ENCODE results near the gene SGIP1. TPM values are rescaled to one million over a fixed set of nuclear protein-coding genes. Genes with fewer than 3 reads are reported as not detected.

SGIP1 gene
- total and polyA plus RNA-seq, 2 of the 4 experiments (the other 2 are of a cell fraction), result 27.1 to 42.7 TPM

DNA sequence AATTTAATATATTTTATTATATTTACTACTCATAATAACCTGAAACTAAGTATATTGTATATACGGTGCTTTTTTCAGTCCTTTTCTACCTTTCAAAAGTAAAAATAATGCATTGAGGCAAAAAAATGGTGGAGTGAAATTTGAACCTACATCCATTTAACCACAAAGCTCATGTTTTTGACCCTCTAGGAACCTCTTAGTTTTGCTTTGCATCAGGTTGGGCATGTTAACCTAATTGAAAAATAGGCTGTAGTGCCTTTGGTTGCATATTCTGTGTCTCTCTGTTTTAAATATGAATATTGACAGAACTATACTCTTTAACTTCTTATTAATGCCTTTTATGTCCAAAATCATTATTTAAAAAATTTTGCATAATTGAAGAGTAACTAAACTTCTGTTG is 3.8 kb downstream of the SGIP1 start:
- H3K9me3 ChIP-seq (ENCODE audit: control insufficient read depth, insufficient read depth, low read length), result no peaks in the 10 kb centered on the region
- H3K27me3 ChIP-seq (ENCODE audit: control insufficient read depth, insufficient read depth, low read length), result no peaks in the 10 kb centered on the region
- no peak overlapping the region for H3K14ac ChIP-seq (replicated peaks; ENCODE audit: low read depth, low read length)
- H3K4me3 ChIP-seq (ENCODE audit: insufficient read depth, low read depth, low read length), result peak overlapping the region; percentile 25; the same call in 1 of the 2 replicates
- H4K5ac ChIP-seq (ENCODE audit: low read depth, low read length), result no peak overlapping the region
- H3K27ac ChIP-seq (ENCODE audit: insufficient read depth, low read length), result peak overlapping the region; percentile 35; the same call in 1 of the 2 replicates
- peak overlapping the region; percentile 96 for H2BK5ac ChIP-seq (ENCODE audit: low read depth, low read length, poor library complexity, severe bottlenecking)
- ATAC-seq (ENCODE audit: low read depth) (no peak), DNase-seq (no peak)
- ChIA-PET CTCF (interaction anchor here (1.1 kb wide), 1 partner anchor 116 kb away, joined by 3 read pairs; no protein-coding TSS in a partner anchor), POLR2A (ENCODE audit: unreplicated experiment) (interaction anchor here (1.0 kb wide), 1 partner anchor 47 kb away, joined by 3 read pairs; no protein-coding TSS in a partner anchor)
- H2AK9ac ChIP-seq (replicated peaks; ENCODE audit: low read depth, low read length, poor library complexity), result no peak overlapping the region
- no peak overlapping the region for H3K23ac ChIP-seq (ENCODE audit: low read depth, low read length)
- H4K8ac ChIP-seq (ENCODE audit: low read depth in 2 of 2, low read length in 2 of 2), result no peak overlapping the region; a peak in 1 of 4 replicates
- H3K4me1 ChIP-seq (ENCODE audit: control insufficient read depth, insufficient read depth, low read length), result peaks cover 17% of the 10 kb centered on the region
- in situ Hi-C loops (cut with MboI; ENCODE audit: low sequenced_read_pairs) (loop anchor here (25.0 kb wide), 1 partner anchor 400 kb away; no protein-coding TSS in a partner anchor), dilution Hi-C loops (cut with HindIII; ENCODE audit: low sequenced_read_pairs, unreplicated experiment) (no loop called here), intact Hi-C loops (cut with micrococcal nuclease) (no loop called here)
- H2AK5ac ChIP-seq (ENCODE audit: low read depth, low read length), result no peak overlapping the region
- H4K20me1 ChIP-seq (ENCODE audit: insufficient read depth, low read length), result peaks cover 19% of the 10 kb centered on the region; the same call in 1 of the 2 replicates
- no peak overlapping the region for H2AFZ ChIP-seq (replicated peaks; ENCODE audit: low read length, poor library complexity)
- H3K56ac ChIP-seq (ENCODE audit: extremely low read depth, insufficient read depth, low read length), result no peak overlapping the region
- H4K91ac ChIP-seq (ENCODE audit: insufficient read depth, low read depth, low read length), result no peak overlapping the region
- BruUV-seq (replicated peaks), result no TSS peak
- peaks cover 21% of the 10 kb centered on the region for H3K36me3 ChIP-seq (ENCODE audit: control insufficient read depth, insufficient read depth, low read length)
- no peak overlapping the region for H2BK20ac ChIP-seq (ENCODE audit: low read depth, low read length)
- peaks cover 13% of the 10 kb centered on the region for H3K9me1 ChIP-seq (ENCODE audit: insufficient read depth, low read length)
- TF ChIP-seq CTCF (conservative IDR thresholded peaks at IDR 0.05; ENCODE audit: low read depth, low read length) (no peak), MAFK (IDR thresholded peaks at IDR 0.05; ENCODE audit: low read depth, low read length) (no peak), MAZ (IDR thresholded peaks at IDR 0.05; ENCODE audit: borderline replicate concordance, low read depth, low read length) (no peak), BHLHE40 (IDR thresholded peaks at IDR 0.05; ENCODE audit: low read depth, low read length) (no peak), ELK1 (IDR thresholded peaks at IDR 0.05; ENCODE audit: borderline replicate concordance, low read depth, low read length) (no peak), CEBPB (IDR thresholded peaks at IDR 0.05; ENCODE audit: low read depth, low read length) (no peak), RCOR1 (IDR thresholded peaks at IDR 0.05; ENCODE audit: insufficient replicate concordance, low read length) (no peak), MXI1 (IDR thresholded peaks at IDR 0.05; ENCODE audit: borderline replicate concordance, low read depth, low read length) (no peak), SMC3 (IDR thresholded peaks at IDR 0.05; ENCODE audit: low read depth, low read length) (no peak), FOS (IDR thresholded peaks at IDR 0.05; ENCODE audit: low read depth, low read length) (no peak), RFX5 (IDR thresholded peaks at IDR 0.05; ENCODE audit: low read depth, low read length) (no peak)
- TF ChIP-seq, protein P1, sequence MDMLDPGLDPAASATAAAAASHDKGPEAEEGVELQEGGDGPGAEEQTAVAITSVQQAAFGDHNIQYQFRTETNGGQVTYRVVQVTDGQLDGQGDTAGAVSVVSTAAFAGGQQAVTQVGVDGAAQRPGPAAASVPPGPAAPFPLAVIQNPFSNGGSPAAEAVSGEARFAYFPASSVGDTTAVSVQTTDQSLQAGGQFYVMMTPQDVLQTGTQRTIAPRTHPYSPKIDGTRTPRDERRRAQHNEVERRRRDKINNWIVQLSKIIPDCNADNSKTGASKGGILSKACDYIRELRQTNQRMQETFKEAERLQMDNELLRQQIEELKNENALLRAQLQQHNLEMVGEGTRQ (IDR thresholded peaks at IDR 0.05; ENCODE audit: low read depth, low read length), result no peak
- no peak overlapping the region for H2BK15ac ChIP-seq (ENCODE audit: low read depth, low read length)
- peaks cover 8 to 40% of the 10 kb centered on the region in 2 experiments; a peak in 2 of 4 replicates for H3K79me1 ChIP-seq (ENCODE audit: low read depth in 1 of 2, low read length in 2 of 2)
- H2BK120ac ChIP-seq (ENCODE audit: low read depth, low read length), result no peak overlapping the region
- no peak overlapping the region; the same call in 1 of the 2 replicates for H3K18ac ChIP-seq (ENCODE audit: low read depth, low read length)
- H3K4ac ChIP-seq (ENCODE audit: low read depth, low read length), result no peak overlapping the region
- no peak overlapping the region for H3K9ac ChIP-seq (ENCODE audit: low read depth, low read length)
- no CpG with 5 or more reads among the region's 1 CpG for WGBS, 2 experiments (ENCODE audit: extremely low coverage in 2 of 2, insufficient read length in 1 of 2)
- H3K4me2 ChIP-seq (ENCODE audit: low read depth, low read length), result peak overlapping the region; percentile 73

Measured in IMR-90 (cell line).